SK-N-SH treated with all-trans-retinoic acid at 6 μM for 48 hours (cell line): ENCODE data around the gene EFNB1.

Experiments used
- ARNTL ChIP-seq: fragments of 450-650 bp; formaldehyde crosslinking; IDR thresholded peaks from 2 replicates; pipeline ENCODE4 v1.5.0; 2020; ENCODE audit warnings: low read depth, mild to moderate bottlenecking, moderate library complexity, borderline replicate concordance
- RARB ChIP-seq: fragments of 250-450 bp; sonication (Bioruptor Pico); IDR thresholded peaks from 2 replicates; pipeline ENCODE4 v1.8.0; 2021; ENCODE audit warnings: mild to moderate bottlenecking, moderate library complexity

- no peak for TF ChIP-seq RARB (CRISPR knock-in tag)
- no peak for TF ChIP-seq ARNTL (CRISPR knock-in tag)
Measured at GRCh38 chrX:68844581-68844980, 15.8 kb downstream of the EFNB1 start.
